ENCODE measurements around the gene DENND2C.

The DENND2C gene

DNA sequence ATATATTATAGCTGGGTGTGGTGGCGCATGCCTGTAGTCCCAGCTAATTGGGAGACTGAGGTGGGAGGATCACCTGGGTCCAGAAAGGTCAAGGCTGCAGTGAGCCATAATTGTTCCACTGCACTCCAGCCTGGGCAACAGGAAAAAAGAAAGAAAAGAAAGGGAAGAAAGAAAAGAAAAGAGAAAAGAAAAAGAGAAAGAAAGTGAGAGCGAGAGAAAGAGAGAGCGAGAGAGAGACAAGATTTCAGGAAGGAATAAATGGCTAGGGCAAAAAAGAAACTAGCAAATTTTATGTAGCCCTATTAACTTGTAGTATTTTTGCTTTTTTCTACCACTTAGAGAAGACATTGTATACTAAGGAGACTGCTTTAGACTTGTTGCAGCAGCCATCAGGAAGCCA is 40.5 kb upstream of the DENND2C start:
- ATAC-seq (ENCODE audit: insufficient read depth, low read depth) (no peak), DNase-seq (no peak)
- no peak overlapping the region for H2AFZ ChIP-seq (ENCODE audit: low read depth, low read length)
- no peaks in the 10 kb centered on the region; the same call in 1 of the 2 replicates for H4K20me1 ChIP-seq (ENCODE audit: insufficient read depth, low read length)
- H3K27me3 ChIP-seq (ENCODE audit: insufficient read depth, low read length, poor library complexity), result no peaks in the 10 kb centered on the region
- no peak for TF ChIP-seq EZH2 (IDR thresholded peaks at IDR 0.05; ENCODE audit: borderline replicate concordance, low read depth, low read length, severe bottlenecking)
- no peak for TF ChIP-seq CTCF (IDR thresholded peaks at IDR 0.05; ENCODE audit: borderline replicate concordance, extremely low read depth, low read length, poor library complexity, severe bottlenecking)
- no peak overlapping the region for H3K27ac ChIP-seq (ENCODE audit: low read length)
- H3K4me3 ChIP-seq (ENCODE audit: low read depth in 1 of 2, low read length in 2 of 2), result no peak overlapping the region
- peaks cover 28% of the 10 kb centered on the region for H3K79me2 ChIP-seq (ENCODE audit: insufficient read depth, low read length)
- peaks cover 85% of the 10 kb centered on the region for H3K36me3 ChIP-seq (ENCODE audit: insufficient read depth, low read length)
- H3K4me2 ChIP-seq (ENCODE audit: insufficient read depth, low read length), result no peak overlapping the region
- H3K9me3 ChIP-seq (ENCODE audit: insufficient read depth, low read length, severe bottlenecking), result no peaks in the 10 kb centered on the region
- H3K9ac ChIP-seq (ENCODE audit: low read depth, low read length), result no peak overlapping the region
- H3K4me1 ChIP-seq (ENCODE audit: insufficient read depth, low read length), result peaks cover 10% of the 10 kb centered on the region

GRCh38 chr1:114707604-114708003 is 37.8 kb upstream of the DENND2C start:
- H3K9me3 ChIP-seq (ENCODE audit: insufficient read depth, low read length, severe bottlenecking), result no peaks in the 10 kb centered on the region
- no peak for TF ChIP-seq EZH2 (IDR thresholded peaks at IDR 0.05; ENCODE audit: borderline replicate concordance, low read depth, low read length, severe bottlenecking)
- no peak for TF ChIP-seq CTCF (IDR thresholded peaks at IDR 0.05; ENCODE audit: borderline replicate concordance, extremely low read depth, low read length, poor library complexity, severe bottlenecking)
- H3K4me1 ChIP-seq (ENCODE audit: insufficient read depth, low read length), result no peaks in the 10 kb centered on the region
- H2AFZ ChIP-seq (ENCODE audit: low read depth, low read length), result no peak overlapping the region
- DNase-seq (no peak), ATAC-seq (ENCODE audit: insufficient read depth, low read depth) (no peak)
- no peaks in the 10 kb centered on the region for H4K20me1 ChIP-seq (ENCODE audit: insufficient read depth, low read length)
- no peak overlapping the region for H3K4me2 ChIP-seq (ENCODE audit: insufficient read depth, low read length)
- no peak overlapping the region for H3K27ac ChIP-seq (ENCODE audit: low read length)
- peaks cover 3% of the 10 kb centered on the region; the same call in 1 of the 2 replicates for H3K79me2 ChIP-seq (ENCODE audit: insufficient read depth, low read length)
- H3K36me3 ChIP-seq (ENCODE audit: insufficient read depth, low read length), result peaks cover 60% of the 10 kb centered on the region
- no peaks in the 10 kb centered on the region for H3K27me3 ChIP-seq (ENCODE audit: insufficient read depth, low read length, poor library complexity)
- H3K9ac ChIP-seq (ENCODE audit: low read depth, low read length), result no peak overlapping the region
- no peak overlapping the region for H3K4me3 ChIP-seq (ENCODE audit: low read depth in 1 of 2, low read length in 2 of 2)

DNA sequence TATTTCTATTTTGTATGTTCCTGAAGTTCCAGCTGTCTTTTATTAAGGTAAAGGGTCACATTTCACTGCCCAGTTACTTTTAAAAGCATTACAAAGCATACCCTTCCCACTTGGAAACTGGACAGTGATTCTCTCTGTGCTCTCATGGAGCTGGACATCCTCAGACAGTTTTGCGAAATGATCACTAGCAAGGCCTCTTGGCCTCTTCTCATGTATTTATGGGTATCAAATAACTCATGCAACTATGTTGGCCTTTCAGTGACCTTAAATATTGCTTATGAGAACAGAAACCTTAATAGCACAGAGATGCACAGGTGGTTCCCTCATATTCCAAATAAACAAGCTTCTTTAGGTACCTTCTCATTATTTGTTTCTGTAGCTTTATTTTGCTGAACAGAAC is 33.4 kb upstream of the DENND2C start:
- H3K27ac ChIP-seq (ENCODE audit: low read length), result no peak overlapping the region
- no peak overlapping the region for H3K9ac ChIP-seq (ENCODE audit: low read depth, low read length)
- H3K36me3 ChIP-seq (ENCODE audit: insufficient read depth, low read length), result peaks cover 24% of the 10 kb centered on the region
- H3K27me3 ChIP-seq (ENCODE audit: insufficient read depth, low read length, poor library complexity), result peaks cover 2% of the 10 kb centered on the region
- H4K20me1 ChIP-seq (ENCODE audit: insufficient read depth, low read length), result no peaks in the 10 kb centered on the region
- H3K4me1 ChIP-seq (ENCODE audit: insufficient read depth, low read length), result no peaks in the 10 kb centered on the region
- no peak overlapping the region for H2AFZ ChIP-seq (ENCODE audit: low read depth, low read length)
- H3K4me2 ChIP-seq (ENCODE audit: insufficient read depth, low read length), result no peak overlapping the region
- DNase-seq (no peak), ATAC-seq (ENCODE audit: insufficient read depth, low read depth) (no peak)
- no peaks in the 10 kb centered on the region for H3K79me2 ChIP-seq (ENCODE audit: insufficient read depth, low read length)
- TF ChIP-seq EZH2 (IDR thresholded peaks at IDR 0.05; ENCODE audit: borderline replicate concordance, low read depth, low read length, severe bottlenecking), result no peak
- TF ChIP-seq CTCF (IDR thresholded peaks at IDR 0.05; ENCODE audit: borderline replicate concordance, extremely low read depth, low read length, poor library complexity, severe bottlenecking), result no peak
- H3K4me3 ChIP-seq (ENCODE audit: low read depth in 1 of 2, low read length in 2 of 2), result no peak overlapping the region
- no peaks in the 10 kb centered on the region for H3K9me3 ChIP-seq (ENCODE audit: insufficient read depth, low read length, severe bottlenecking)

DNA sequence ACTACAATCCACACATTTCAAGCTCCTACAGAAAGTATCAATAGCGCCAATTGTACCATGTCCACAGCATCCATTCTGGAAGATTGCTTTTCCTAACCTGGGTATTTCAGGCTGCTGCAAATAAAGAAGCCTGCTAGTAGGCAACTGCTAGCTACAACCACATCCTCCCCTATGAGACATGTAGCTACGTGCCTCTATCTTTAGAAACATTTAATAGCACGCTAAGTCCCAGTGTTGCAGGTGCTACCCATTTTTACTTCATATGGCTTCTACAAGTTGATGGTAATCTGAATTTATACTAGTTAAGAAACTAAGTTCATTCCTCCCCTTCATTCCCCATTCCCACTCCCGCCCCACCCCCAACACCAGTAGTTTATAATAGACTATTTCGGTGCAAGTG is 32.9 kb upstream of the DENND2C start:
- TF ChIP-seq EZH2 (IDR thresholded peaks at IDR 0.05; ENCODE audit: borderline replicate concordance, low read depth, low read length, severe bottlenecking) (no peak), CTCF (IDR thresholded peaks at IDR 0.05; ENCODE audit: borderline replicate concordance, extremely low read depth, low read length, poor library complexity, severe bottlenecking) (no peak)
- Histone ChIP-seq H3K36me3 (ENCODE audit: insufficient read depth, low read length) (peaks cover 19% of the 10 kb centered on the region), H3K27me3 (ENCODE audit: insufficient read depth, low read length, poor library complexity) (peaks cover 2% of the 10 kb centered on the region), H3K9ac (ENCODE audit: low read depth, low read length) (no peak overlapping the region), H3K27ac (ENCODE audit: low read length) (no peak overlapping the region), H3K4me2 (ENCODE audit: insufficient read depth, low read length) (no peak overlapping the region), H3K9me3 (ENCODE audit: insufficient read depth, low read length, severe bottlenecking) (no peaks in the 10 kb centered on the region), H3K4me3 (ENCODE audit: low read depth in 1 of 2, low read length in 2 of 2) (no peak overlapping the region), H2AFZ (ENCODE audit: low read depth, low read length) (no peak overlapping the region), H3K4me1 (ENCODE audit: insufficient read depth, low read length) (no peaks in the 10 kb centered on the region), H3K79me2 (ENCODE audit: insufficient read depth, low read length) (no peaks in the 10 kb centered on the region), H4K20me1 (ENCODE audit: insufficient read depth, low read length) (no peaks in the 10 kb centered on the region)
- peak; percentile 19; the same call in 2 of the 3 replicates for ATAC-seq (ENCODE audit: insufficient read depth, low read depth)
- DNase-seq, result no peak

Measured in DND-41 (cell line).